HG02981 (cell line): ENCODE measurements around the gene UNC119.

Experiments used
- ATAC-seq: cut with Tn5 transposase; IDR thresholded peaks from one replicate; pipeline ENCODE4 v1.9.1; 2021; ENCODE audit warnings: mild to moderate bottlenecking, moderate library complexity; ENCODE audit not compliant: unreplicated experiment

The UNC119 gene

GRCh38 chr17:28545141-28545503, 7.3 kb downstream of the UNC119 start:
- ATAC-seq: no peak

DNA sequence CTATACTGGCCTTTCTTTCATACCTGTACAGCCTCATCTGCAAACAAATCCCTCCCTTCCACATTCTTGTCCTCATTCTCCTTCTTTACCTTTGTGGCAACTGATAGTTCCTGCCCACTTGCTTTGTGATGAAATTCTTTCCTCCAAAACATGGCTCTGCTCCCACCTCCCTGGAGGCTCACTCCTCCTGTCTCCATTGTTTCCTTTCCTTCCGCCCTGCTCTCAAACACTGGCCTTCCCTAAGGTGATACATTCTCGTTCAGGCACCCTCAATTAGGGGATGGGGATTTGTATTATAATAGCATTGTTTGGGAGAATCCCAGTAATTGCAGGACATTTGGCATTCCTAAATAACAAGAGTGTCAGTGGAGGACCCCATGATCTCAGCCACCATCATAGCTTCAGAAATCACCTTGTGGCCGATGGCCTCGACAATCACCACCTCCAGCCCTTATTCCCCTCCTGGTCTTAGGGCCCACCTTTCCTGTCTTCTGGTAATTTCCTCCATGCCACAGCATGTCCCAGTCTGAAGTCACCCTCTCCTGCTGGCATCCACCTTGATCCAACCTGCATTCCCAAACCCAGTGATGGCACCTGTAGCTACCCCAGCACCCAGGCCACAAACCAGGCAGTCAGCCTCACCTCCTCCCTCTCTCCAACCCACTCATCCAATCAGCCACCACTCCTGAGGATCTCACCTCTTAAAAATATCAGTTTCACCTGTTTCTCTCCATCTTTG, 7.9 kb downstream of the UNC119 start:
- ATAC-seq: no peak

GRCh38 chr17:28541439-28541838, 11.0 kb downstream of the UNC119 start:
- no peak for ATAC-seq

GRCh38 chr17:28540231-28540630, 12.2 kb downstream of the UNC119 start:
- no peak for ATAC-seq

- ATAC-seq: no peak
These were observed 14.0 kb downstream of the UNC119 start for GRCh38 chr17:28538296-28538895.

- ATAC-seq: no peak
These were observed 15.2 kb downstream of the UNC119 start for GRCh38 chr17:28537219-28537610.

DNA sequence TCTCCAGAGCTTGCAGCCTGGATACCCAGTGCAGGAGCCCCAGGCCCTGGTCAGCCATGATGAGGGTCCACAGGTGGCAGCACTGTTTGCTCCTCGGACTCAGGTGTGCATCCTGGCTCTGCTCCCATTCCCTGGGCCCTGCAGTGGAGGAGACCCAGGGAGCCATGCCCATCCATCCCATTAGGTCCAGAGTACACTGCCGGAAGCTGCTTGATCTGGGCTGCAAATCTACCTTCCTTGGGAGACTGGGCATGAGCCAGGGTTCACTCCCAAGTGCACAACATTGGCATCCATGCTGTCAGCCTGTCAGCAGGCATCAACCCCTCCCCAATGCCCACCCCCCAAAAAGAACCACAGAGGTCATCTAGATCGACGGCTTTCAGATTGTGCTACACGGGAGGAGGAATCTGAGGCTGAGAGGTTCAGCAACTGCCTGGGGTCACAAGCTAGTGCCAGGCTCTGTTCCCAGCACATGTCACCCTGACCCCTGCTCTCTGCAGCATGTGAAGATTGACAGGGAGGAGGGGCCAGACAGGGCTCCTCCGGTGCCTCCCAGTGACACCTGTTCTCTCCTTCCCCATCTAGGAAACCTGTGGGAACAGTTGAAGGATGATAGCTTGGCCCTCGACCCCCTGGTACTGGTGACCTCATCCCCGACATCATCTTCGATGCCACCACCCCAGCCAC, 15.7 kb downstream of the UNC119 start:
- ATAC-seq: no peak

GRCh38 chr17:28534740-28535375, 17.6 kb downstream of the UNC119 start:
- no peak for ATAC-seq

DNA sequence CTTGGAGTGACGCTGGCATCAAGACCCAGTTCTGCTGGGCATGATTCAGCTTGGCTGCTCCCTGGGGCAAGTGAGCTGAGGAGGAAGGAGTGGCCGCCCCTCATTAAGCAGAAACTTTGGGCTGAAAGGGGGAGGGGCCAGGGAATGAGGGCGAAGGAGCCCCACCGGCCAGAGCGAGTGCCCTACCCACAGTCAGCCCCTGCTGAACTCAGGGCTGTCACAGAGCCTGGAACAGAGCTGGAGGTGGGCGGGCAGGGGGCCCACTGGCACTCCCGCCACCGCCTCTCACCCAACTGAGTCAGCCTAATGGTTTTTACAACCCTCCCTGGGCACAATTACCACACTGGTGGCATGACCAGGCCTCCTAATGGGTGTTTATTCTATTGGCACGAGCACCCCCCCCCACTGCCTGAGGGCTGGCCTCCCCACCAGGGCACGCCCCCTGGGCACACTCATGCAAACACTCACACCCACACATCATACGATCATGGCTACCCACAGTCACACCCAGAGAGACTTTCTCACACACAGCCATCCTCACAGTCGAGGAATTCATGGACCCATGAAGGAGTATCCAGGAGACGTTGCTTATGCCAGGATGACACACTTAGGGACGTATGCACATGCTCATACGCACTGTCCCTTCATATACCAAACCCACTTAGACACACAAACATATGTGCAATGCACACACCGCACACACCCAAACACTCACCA, 19.2 kb downstream of the UNC119 start:
- no peak for ATAC-seq

DNA sequence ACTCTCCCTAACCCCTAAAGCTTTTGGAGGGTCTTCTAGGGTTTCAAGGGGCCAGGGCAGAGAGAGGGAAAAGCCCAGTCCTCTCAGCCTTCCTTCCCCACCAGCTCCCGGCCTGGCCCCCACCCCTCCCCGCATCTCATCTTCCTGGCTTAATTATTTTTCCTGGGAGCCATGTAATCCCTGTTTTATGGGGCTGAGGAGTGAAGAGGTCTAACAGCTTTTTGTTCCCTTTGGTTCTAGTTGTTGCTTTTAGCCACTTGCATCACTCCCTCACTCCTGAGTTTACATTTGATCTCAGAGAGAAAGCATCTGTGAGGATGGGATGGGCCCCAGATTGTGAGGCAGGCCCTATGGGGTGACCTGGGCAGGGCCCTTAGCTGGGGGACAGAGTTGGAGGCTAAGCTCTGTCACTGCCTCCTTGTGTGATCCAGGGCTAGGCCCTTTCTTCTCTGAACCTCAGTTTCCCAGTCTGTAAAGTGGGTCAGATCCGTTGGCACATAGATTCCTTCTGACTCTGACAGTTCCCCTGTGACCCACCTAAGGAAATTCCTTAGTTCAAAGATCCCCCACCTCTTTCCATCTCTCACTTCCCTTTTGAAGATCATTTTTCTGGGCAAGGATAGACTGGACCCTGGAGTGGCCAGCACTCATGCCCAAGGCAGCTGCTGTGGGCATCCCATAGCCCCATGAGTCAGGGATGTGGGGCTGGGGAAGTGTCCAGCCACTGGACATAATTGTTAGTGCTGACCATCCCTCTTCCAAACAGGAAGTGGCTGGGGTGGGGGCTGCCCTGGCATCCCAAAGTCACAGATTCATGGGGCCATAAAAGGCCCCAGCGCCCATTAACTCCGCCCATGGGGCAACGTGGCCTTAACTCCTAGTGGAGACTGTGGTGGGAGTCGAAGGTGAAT, 20.1 kb downstream of the UNC119 start:
- no peak for ATAC-seq

- no peak for ATAC-seq
These were observed 21.5 kb downstream of the UNC119 start for GRCh38 chr17:28530926-28531325.

- ATAC-seq: no peak
These were observed 22.2 kb downstream of the UNC119 start for GRCh38 chr17:28530250-28530649.

DNA sequence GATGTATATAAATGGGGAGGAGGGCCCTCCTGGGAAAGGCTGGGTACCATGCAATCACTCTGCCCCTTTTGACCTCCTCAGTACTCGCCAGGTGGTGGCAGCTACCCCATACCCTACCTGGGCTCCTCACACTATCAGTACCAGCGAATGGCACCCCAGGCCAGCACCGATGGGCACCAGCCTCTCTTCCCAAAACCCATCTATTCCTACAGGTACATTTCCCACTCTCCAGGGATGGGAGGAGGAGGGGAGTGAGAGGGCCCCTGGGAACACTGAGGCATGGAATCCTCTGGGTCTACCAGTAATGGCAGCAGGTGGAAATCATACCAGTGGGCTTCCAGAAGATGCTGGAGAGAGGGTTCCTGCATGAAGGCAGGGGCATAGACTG, 23.4 kb downstream of the UNC119 start:
- no peak for ATAC-seq

DNA sequence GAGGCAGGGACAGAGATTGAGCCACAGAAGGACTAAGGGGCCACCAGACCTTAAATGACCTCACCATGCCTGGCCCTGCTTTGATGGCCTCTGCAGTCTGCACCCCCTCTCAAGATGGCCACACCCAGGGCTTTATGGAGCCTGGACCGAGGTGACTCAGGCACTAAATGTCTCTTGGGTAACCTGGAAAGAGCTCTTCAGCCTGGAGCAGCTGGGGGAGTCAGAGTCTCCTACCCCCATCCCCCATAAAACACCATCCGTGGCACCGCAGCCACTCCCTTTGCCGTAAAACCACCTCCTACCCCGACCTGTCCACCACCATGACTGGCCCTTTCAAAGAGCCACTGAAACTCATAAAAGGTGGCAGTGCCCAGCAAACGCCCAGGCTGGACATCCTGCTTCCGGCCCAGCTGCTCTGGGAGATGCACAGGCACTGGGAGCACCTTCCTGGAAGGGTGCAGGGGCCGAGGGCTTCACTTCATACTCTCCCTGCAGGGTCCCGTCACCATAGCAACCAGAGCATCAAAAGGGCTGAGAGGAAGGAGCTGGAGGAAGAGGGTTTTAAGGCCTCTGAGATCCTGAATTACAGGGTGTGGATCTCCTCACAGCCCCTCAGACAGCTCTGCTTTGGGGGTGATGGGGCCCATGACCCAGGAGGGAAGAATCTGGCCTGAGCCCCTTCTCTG, 24.0 kb downstream of the UNC119 start:
- no peak for ATAC-seq

DNA sequence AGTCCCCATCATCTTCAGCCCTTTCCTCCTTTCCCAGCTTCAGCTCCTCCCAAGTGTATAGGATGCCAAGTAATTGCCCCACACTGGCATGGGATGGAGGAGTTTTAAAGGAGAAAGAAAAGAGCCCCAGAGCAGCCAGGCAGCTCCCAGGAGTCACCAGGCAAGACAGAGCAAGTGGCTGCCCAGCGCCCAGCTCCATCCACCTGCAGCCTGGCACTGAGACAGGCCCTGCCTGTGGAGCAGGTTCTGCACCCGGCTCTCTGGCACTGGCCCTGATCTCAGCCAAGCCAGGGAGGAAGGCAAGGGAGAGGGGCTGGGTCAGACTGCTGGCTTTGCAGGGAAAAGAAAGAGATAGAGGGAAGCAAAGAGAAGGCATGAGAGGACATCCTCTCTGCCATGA, 24.6 kb downstream of the UNC119 start:
- no peak for ATAC-seq

- ATAC-seq: no peak
These were observed 25.2 kb downstream of the UNC119 start for GRCh38 chr17:28527181-28527681.

GRCh38 chr17:28526381-28526780, 26.0 kb downstream of the UNC119 start:
- no peak for ATAC-seq

DNA sequence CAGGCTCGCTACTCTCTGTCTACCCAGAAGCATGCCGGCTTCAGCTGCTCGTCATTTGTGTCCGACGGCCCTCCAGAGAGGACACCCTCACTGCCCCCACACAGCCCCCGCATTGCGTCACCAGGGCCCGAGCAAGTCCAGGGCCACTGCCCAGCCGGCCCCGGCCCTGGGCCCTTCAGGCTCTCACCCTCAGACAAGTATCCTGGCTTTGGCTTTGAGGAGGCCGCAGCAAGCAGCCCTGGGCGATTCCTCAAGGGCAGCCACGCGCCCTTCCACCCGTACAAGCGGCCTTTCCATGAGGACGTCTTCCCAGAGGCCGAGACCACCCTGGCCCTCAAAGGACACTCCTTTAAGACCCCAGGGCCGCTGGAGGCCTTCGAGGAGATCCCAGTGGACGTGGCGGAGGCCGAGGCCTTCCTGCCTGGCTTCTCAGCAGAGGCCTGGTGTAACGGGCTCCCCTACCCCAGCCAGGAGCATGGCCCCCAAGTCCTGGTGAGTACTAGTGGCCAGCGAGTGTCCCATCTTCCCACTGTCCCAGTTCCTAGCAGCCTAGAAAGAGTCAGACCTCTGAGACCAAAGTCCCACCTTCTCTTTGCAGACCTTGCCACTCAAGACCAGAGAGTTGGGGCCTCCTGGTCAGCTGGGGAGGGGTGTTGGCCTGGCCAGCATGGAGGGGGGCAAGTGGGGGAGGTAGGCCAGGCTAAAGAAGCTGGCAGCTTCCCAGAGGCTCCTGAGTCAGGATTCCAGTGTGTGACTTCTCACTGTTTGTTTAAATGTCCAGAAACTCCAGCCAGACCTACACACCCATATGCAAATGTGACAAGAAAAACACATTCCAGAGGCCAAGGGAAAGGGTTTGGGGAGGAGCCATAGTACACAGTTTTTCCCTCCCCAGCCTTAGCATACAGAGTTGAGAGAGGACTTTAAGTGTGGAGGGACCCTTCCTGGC, 27.7 kb downstream of the UNC119 start:
- ATAC-seq: no peak
